NCI-H524 (cell line): Measurements from ENCODE around the gene TECPR2.
"Not testable (repeated sequence)": the region's sequence is repeated elsewhere in the genome, so short reads cannot be mapped to it uniquely, and the experiment has no call there.

Source experiments
- DNase-seq, 2 experiments: peaks; one replicate each; lab custom pipeline; 2025; lab: John Stamatoyannopoulos, UW

The TECPR2 gene

GRCh38 chr14:102362545-102363181, at the start of gene TECPR2, which contains the start of gene CINP:
Gene TECPR2 (plus strand): TSS chr14:102362941. CDS start chr14:102376722, 13,781 bp downstream.
Gene CINP (minus strand): TSS chr14:102362890. CDS start chr14:102362851, 39 bp downstream.
- DNase-seq = peak; percentile 98

GRCh38 chr14:102314242-102315011, 48.3 kb upstream of the TECPR2 start:
- DNase-seq = peak; percentile 84 to 86

GRCh38 chr14:102315121-102315520, 47.6 kb upstream of the TECPR2 start:
- DNase-seq = peak in 1 of 2 experiments; percentile 37

GRCh38 chr14:102316338-102316742, 46.4 kb upstream of the TECPR2 start:
- peak; percentile 77 to 79 for DNase-seq

GRCh38 chr14:102316743-102317563, 45.8 kb upstream of the TECPR2 start:
- DNase-seq = peak; percentile 92 to 94

- peak; percentile 75 to 93 for DNase-seq
Measured at GRCh38 chr14:102317564-102318248, 45.0 kb upstream of the TECPR2 start.

GRCh38 chr14:102318781-102319276, 43.9 kb upstream of the TECPR2 start:
- DNase-seq = peak in 1 of 2 experiments; percentile 49

- peak; percentile 91 to 95 for DNase-seq
Measured at GRCh38 chr14:102319351-102320032, 43.2 kb upstream of the TECPR2 start, which contains the start of gene ZNF839. Gene ZNF839 (plus strand): TSS chr14:102319746. CDS start chr14:102319766, 20 bp downstream.

GRCh38 chr14:102320033-102320660, 42.6 kb upstream of the TECPR2 start:
- DNase-seq = peak in 1 of 2 experiments; percentile 46

- no peak for DNase-seq
Measured at GRCh38 chr14:102320671-102321455, 41.9 kb upstream of the TECPR2 start.

- DNase-seq = no peak
Measured at GRCh38 chr14:102321456-102322422, 41.0 kb upstream of the TECPR2 start.

- DNase-seq = peak; percentile 56 to 79
Measured at GRCh38 chr14:102323102-102323501, 39.6 kb upstream of the TECPR2 start.

GRCh38 chr14:102325791-102326345, 36.9 kb upstream of the TECPR2 start:
- no peak for DNase-seq

GRCh38 chr14:102326583-102326982, 36.2 kb upstream of the TECPR2 start:
- no peak for DNase-seq

- DNase-seq = not testable (repeated sequence)
Measured at GRCh38 chr14:102329381-102329780, 33.4 kb upstream of the TECPR2 start.

- DNase-seq = no peak
Measured at GRCh38 chr14:102330806-102331205, 31.9 kb upstream of the TECPR2 start.

- no peak for DNase-seq
Measured at GRCh38 chr14:102333390-102333789, 29.4 kb upstream of the TECPR2 start.
